IMR-90 (cell line): Measurements from ENCODE around the gene IFNAR2. TPM values are rescaled to one million over a fixed set of nuclear protein-coding genes. Genes with fewer than 3 reads are reported as not detected.
A peak's percentile ranks its signal among the peaks of the same experiment; 100 is the strongest.

Experiments
- ATAC-seq: fragments of 200-7000 bp; cut with Tn5 transposase; 2 replicates; pipeline ENCODE4 v1.9.1; 2020; ENCODE audit warnings: low read depth, mild to moderate bottlenecking, moderate library complexity
- BruUV-seq: library from RNA; stranded (reverse); fragments of 400-500 nt; replicated peaks from 2 replicates; lab custom pipeline; 2021; lab: Mats Ljungman, UMichigan
- CTCF ChIA-PET: fragments of 300-600 bp; formaldehyde crosslinking; extraction: SDS; loops from one replicate; lab custom pipeline; 2021; ENCODE audit warnings: antibody characterized with exemption; lab: Yijun Ruan, JAX
- POLR2A ChIA-PET: fragments of 300-600 bp; sonication (Branson Sonifier 250); formaldehyde crosslinking; loops from one replicate; lab custom pipeline; 2022; ENCODE audit warnings: antibody characterized with exemption; ENCODE audit not compliant: unreplicated experiment; lab: Charles Lee
- DNase-seq: peaks from one replicate; pipeline ENCODE4 v3.0.0; 2013
- H2AFZ ChIP-seq: replicated peaks from 2 replicates; pipeline ENCODE3; 2013; ENCODE audit warnings: low read length, mild to moderate bottlenecking; ENCODE audit not compliant: poor library complexity
- H2AK5ac ChIP-seq: 2 replicates; pipeline ENCODE4 v1.6.1; 2013; ENCODE audit warnings: low read depth, low read length, inconsistent platforms
- H2AK9ac ChIP-seq: replicated peaks from 2 replicates; pipeline ENCODE3; 2013; ENCODE audit warnings: mild to moderate bottlenecking, low read depth, low read length, moderate library complexity; ENCODE audit not compliant: poor library complexity
- H2BK120ac ChIP-seq: 2 replicates; pipeline ENCODE4 v1.6.1; 2013; ENCODE audit warnings: low read depth, low read length, inconsistent platforms
- H2BK15ac ChIP-seq: 3 replicates; pipeline ENCODE4 v1.6.1; 2013; ENCODE audit warnings: low read depth, low read length, inconsistent platforms
- H2BK20ac ChIP-seq: 2 replicates; pipeline ENCODE4 v1.6.1; 2013; ENCODE audit warnings: low read depth, mild to moderate bottlenecking, inconsistent platforms, low read length, moderate library complexity
- H2BK5ac ChIP-seq: 2 replicates; pipeline ENCODE4 v1.6.1; 2013; ENCODE audit warnings: mild to moderate bottlenecking, low read depth, low read length, inconsistent platforms; ENCODE audit not compliant: poor library complexity, severe bottlenecking
- H3K14ac ChIP-seq: replicated peaks from 2 replicates; pipeline ENCODE4 v1.6.1; 2013; ENCODE audit warnings: low read depth, low read length, inconsistent platforms
- H3K18ac ChIP-seq: 2 replicates; pipeline ENCODE4 v1.6.1; 2013; ENCODE audit warnings: low read depth, low read length, control low read depth
- H3K23ac ChIP-seq: 2 replicates; pipeline ENCODE4 v1.6.1; 2013; ENCODE audit warnings: low read depth, low read length, inconsistent platforms
- H3K27ac ChIP-seq: 2 replicates; pipeline ENCODE4 v1.5.1; 2013; ENCODE audit warnings: mild to moderate bottlenecking, control low read depth, low read length; ENCODE audit not compliant: insufficient read depth
- H3K27me3 ChIP-seq: 2 replicates; pipeline ENCODE4 v1.6.1; 2013; ENCODE audit warnings: low read length; ENCODE audit not compliant: control insufficient read depth, insufficient read depth
- H3K36me3 ChIP-seq: 2 replicates; pipeline ENCODE4 v1.6.1; 2013; ENCODE audit warnings: low read length, mixed read lengths; ENCODE audit not compliant: control insufficient read depth, insufficient read depth
- H3K4ac ChIP-seq: 2 replicates; pipeline ENCODE4 v1.6.1; 2013; ENCODE audit warnings: low read depth, low read length, inconsistent platforms
- H3K4me1 ChIP-seq: 2 replicates; pipeline ENCODE4 v1.6.1; 2013; ENCODE audit warnings: low read length, mixed read lengths; ENCODE audit not compliant: control insufficient read depth, insufficient read depth
- H3K4me2 ChIP-seq: 2 replicates; pipeline ENCODE4 v1.6.1; 2013; ENCODE audit warnings: low read depth, mild to moderate bottlenecking, control low read depth, low read length, moderate library complexity
- H3K4me3 ChIP-seq: 2 replicates; pipeline ENCODE4 v1.5.1; 2013; ENCODE audit warnings: low read depth, mild to moderate bottlenecking, control low read depth, low read length, moderate library complexity; ENCODE audit not compliant: insufficient read depth
- H3K56ac ChIP-seq: 2 replicates; pipeline ENCODE4 v1.6.1; 2013; ENCODE audit warnings: low read length, inconsistent platforms; ENCODE audit not compliant: insufficient read depth; ENCODE audit errors: extremely low read depth
- H3K79me1 ChIP-seq, 2 experiments: 2 replicates each; pipeline ENCODE4 v1.6.1; 2013; ENCODE audit warnings: low read length in 2 of 2, inconsistent platforms in 1 of 2, low read depth in 1 of 2
- H3K9ac ChIP-seq: 2 replicates; pipeline ENCODE4 v1.6.1; 2013; ENCODE audit warnings: low read depth, low read length, control low read depth
- H3K9me1 ChIP-seq: 2 replicates; pipeline ENCODE4 v1.6.1; 2013; ENCODE audit warnings: low read length, inconsistent platforms; ENCODE audit not compliant: insufficient read depth
- H3K9me3 ChIP-seq: 2 replicates; pipeline ENCODE4 v1.6.1; 2013; ENCODE audit warnings: low read length; ENCODE audit not compliant: control insufficient read depth, insufficient read depth
- H4K20me1 ChIP-seq: 2 replicates; pipeline ENCODE4 v1.6.1; 2013; ENCODE audit warnings: low read length, inconsistent platforms; ENCODE audit not compliant: insufficient read depth
- H4K5ac ChIP-seq: 2 replicates; pipeline ENCODE4 v1.6.1; 2013; ENCODE audit warnings: mild to moderate bottlenecking, low read depth, low read length, control low read depth
- H4K8ac ChIP-seq, 2 experiments: 2 replicates each; pipeline ENCODE4 v1.6.1; 2013; ENCODE audit warnings: low read depth in 2 of 2, low read length in 2 of 2, control low read depth in 1 of 2, inconsistent platforms in 1 of 2
- H4K91ac ChIP-seq: 2 replicates; pipeline ENCODE4 v1.6.1; 2013; ENCODE audit warnings: low read depth, low read length, inconsistent platforms; ENCODE audit not compliant: insufficient read depth
- CEBPB ChIP-seq: IDR thresholded peaks from 2 replicates; pipeline ENCODE4 v1.6.1; 2012; ENCODE audit warnings: low read depth, low read length, improper control_type of control experiment
- CHD1 ChIP-seq: IDR thresholded peaks from 2 replicates; pipeline ENCODE4 v1.6.1; 2012; ENCODE audit warnings: low read depth, low read length, improper control_type of control experiment
- MAFK ChIP-seq: IDR thresholded peaks from 2 replicates; pipeline ENCODE4 v1.6.1; 2012; ENCODE audit warnings: low read depth, low read length, improper control_type of control experiment
- POLR2A ChIP-seq: IDR thresholded peaks from 2 replicates; pipeline ENCODE4 v1.6.1; 2012; ENCODE audit warnings: mild to moderate bottlenecking, low read depth, low read length
- RCOR1 ChIP-seq: IDR thresholded peaks from 2 replicates; pipeline ENCODE4 v1.6.1; 2012; ENCODE audit warnings: mild to moderate bottlenecking, low read length, improper control_type of control experiment; ENCODE audit not compliant: insufficient replicate concordance
- RFX5 ChIP-seq: IDR thresholded peaks from 2 replicates; pipeline ENCODE4 v1.8.0; 2012; ENCODE audit warnings: low read depth, mild to moderate bottlenecking, low read length, moderate library complexity
- WGBS, 2 experiments: methylation state at CpG; one replicate each; pipeline versions ENCODE4 v1.1.5 to v1.1.7; 2013; ENCODE audit warnings: missing lambda C conversion rate in 2 of 2; ENCODE audit not compliant: insufficient read length in 1 of 2; ENCODE audit errors: extremely low coverage in 2 of 2; 5-methylcytosine and 5-hydroxymethylcytosine counted together
- dilution Hi-C: fragments of 300-500 bp; cut with HindIII; formaldehyde crosslinking; loops from one replicate; pipeline ENCODE4 v1.14.3; 2018; ENCODE audit warnings: low sequenced_read_pairs; ENCODE audit not compliant: unreplicated experiment
- in situ Hi-C: fragments of 300-500 bp; cut with MboI; formaldehyde crosslinking; loops from 3 replicates; pipeline ENCODE4 v1.14.3; 2019; ENCODE audit warnings: low sequenced_read_pairs, inconsistent platforms, mixed read lengths
- intact Hi-C: fragments of 100-400 bp; cut with micrococcal nuclease; formaldehyde crosslinking; loops from 2 replicates; pipeline ENCODE4 v1.10.0; 2022
- polyA plus RNA-seq, 3 experiments: library from polyadenylated mRNA; depleted of rRNA; stranded (reverse); fragments of >200 nt; gene quantifications; 2 replicates each; pipeline ENCODE4 v1.2.3, GENCODE V29; 2012; ENCODE audit warnings: low replicate concordance in 1 of 3
- total RNA-seq: library from RNA; depleted of rRNA; stranded (reverse); fragments of >200 nt; gene quantifications from 2 replicates; pipeline ENCODE4 v1.2.3, GENCODE V29; 2012

The IFNAR2 gene
- total and polyA plus RNA-seq, 2 of the 4 experiments (the other 2 are of a cell fraction): 6.3 to 13.9 TPM

DNA sequence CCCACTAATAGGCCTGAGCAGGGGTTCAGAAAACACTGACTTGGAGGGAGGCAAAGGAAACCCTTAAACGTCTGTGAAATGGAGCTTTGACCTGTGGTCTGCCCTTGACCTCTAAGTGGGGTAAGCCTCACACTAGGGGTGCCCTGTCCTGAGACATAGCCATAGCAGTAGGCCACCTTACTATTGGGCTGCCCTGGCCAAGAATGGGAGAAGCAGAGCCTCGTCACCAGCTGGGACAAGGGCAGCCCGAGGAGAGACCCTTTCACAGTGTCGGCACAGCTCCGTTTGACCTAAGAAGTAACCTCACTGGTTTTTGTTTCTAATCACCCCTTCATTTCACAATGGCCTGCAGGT, 26.4 kb upstream of the IFNAR2 start:
- Histone ChIP-seq H2AK5ac (peak overlapping the region; percentile 37), H3K9ac (no peak overlapping the region), H2BK5ac (peak overlapping the region; percentile 64), H3K18ac (peak overlapping the region; percentile 8), H3K4me3 (no peak overlapping the region), H2BK15ac (peak overlapping the region; percentile 79; the same call in 2 of the 3 replicates), H4K8ac (peak overlapping the region; percentile 18 to 36; a peak in 1 of 4 replicates), H3K79me1 (no peaks in the 10 kb centered on the region), H2BK20ac (peak overlapping the region; percentile 50), H3K4ac (peak overlapping the region; percentile 14; the same call in 1 of the 2 replicates), H3K9me1 (peaks cover 13% of the 10 kb centered on the region), H3K4me1 (peaks cover 10% of the 10 kb centered on the region), H4K91ac (no peak overlapping the region), H2BK120ac (peak overlapping the region; percentile 36; the same call in 1 of the 2 replicates), H3K56ac (no peak overlapping the region), H2AFZ (peak overlapping the region; percentile 3), H4K5ac (no peak overlapping the region), H3K23ac (no peak overlapping the region), H3K27ac (peak overlapping the region; percentile 31; the same call in 1 of the 2 replicates), H3K36me3 (no peaks in the 10 kb centered on the region), H4K20me1 (peaks cover 8% of the 10 kb centered on the region), H3K27me3 (no peaks in the 10 kb centered on the region), H3K9me3 (no peaks in the 10 kb centered on the region; the same call in 1 of the 2 replicates), H3K14ac (peak overlapping the region; percentile 77), H3K4me2 (no peak overlapping the region; the same call in 1 of the 2 replicates), H2AK9ac (peak overlapping the region; percentile 2)
- in situ Hi-C loops (no loop called here), intact Hi-C loops (loop anchor here (5.0 kb wide), 1 partner anchor 404 kb away; no protein-coding TSS in a partner anchor), dilution Hi-C loops (no loop called here)
- BruUV-seq: no TSS peak
- ChIA-PET POLR2A (no interaction called here), CTCF (interaction anchor here (0.7 kb wide), 1 partner anchor 109 kb away, joined by 3 read pairs; no protein-coding TSS in a partner anchor)
- DNase-seq (no peak), ATAC-seq (no peak)
- no peak for TF ChIP-seq CEBPB
- TF ChIP-seq RFX5: no peak
- no peak for TF ChIP-seq RCOR1
- no peak for TF ChIP-seq CHD1
- no peak for TF ChIP-seq POLR2A
- TF ChIP-seq MAFK: no peak
- no CpG with 5 or more reads among the region's 5 CpGs for WGBS, 2 experiments
